CD14-positive monocyte (primary cell): ENCODE results near the gene RFLNA. TPM values are rescaled to one million over a fixed set of nuclear protein-coding genes. Genes with fewer than 3 reads are reported as not detected.

Source experiments
- DNase-seq, 3 donors: peaks; one replicate each; pipeline ENCODE4 v3.0.0-alpha.2; 2011 to 2022
- H2AFZ ChIP-seq: 2 replicates; pipeline ENCODE4 v1.6.0; 2012; ENCODE audit warnings: mild to moderate bottlenecking, low read depth, low read length, inconsistent platforms; ENCODE audit not compliant: insufficient read depth, poor library complexity, severe bottlenecking
- H3K27ac ChIP-seq, 2 donors: 1 replicate in 1 of 2; 2 replicates in 1 of 2; pipeline ENCODE4 v1.5.1; 2012 to 2013; ENCODE audit warnings: low read length in 2 of 2, control low read depth in 1 of 2, inconsistent platforms in 1 of 2, low read depth in 1 of 2, mild to moderate bottlenecking in 1 of 2
- H3K27me3 ChIP-seq, 2 donors: one replicate each; pipeline versions ENCODE4 v1.6.0 to v1.6.1; 2011 to 2013; ENCODE audit warnings: low read length in 2 of 2; ENCODE audit not compliant: control insufficient read depth in 2 of 2, insufficient read depth in 2 of 2
- H3K36me3 ChIP-seq, 2 donors: replicated peaks in 1 of 2; 1 replicate in 1 of 2; 2 replicates in 1 of 2; pipeline versions ENCODE4 v1.5.1 to v1.6.1; 2012 to 2013; ENCODE audit warnings: low read length in 2 of 2, control low read depth in 1 of 2, inconsistent platforms in 1 of 2, mild to moderate bottlenecking in 1 of 2; ENCODE audit not compliant: insufficient read depth in 2 of 2, control insufficient read depth in 1 of 2
- H3K4me1 ChIP-seq, 2 donors: 1 replicate in 1 of 2; 2 replicates in 1 of 2; pipeline versions ENCODE4 v1.5.1 to v1.6.1; 2012 to 2013; ENCODE audit warnings: low read length in 2 of 2, control low read depth in 1 of 2, inconsistent platforms in 1 of 2, mild to moderate bottlenecking in 1 of 2, moderate library complexity in 1 of 2; ENCODE audit not compliant: insufficient read depth in 2 of 2, control insufficient read depth in 1 of 2
- H3K4me2 ChIP-seq: replicated peaks from 2 replicates; pipeline ENCODE3; 2012; ENCODE audit warnings: low read length, moderate library complexity, mild to moderate bottlenecking; ENCODE audit not compliant: poor library complexity, severe bottlenecking; ENCODE audit errors: extremely low read depth
- H3K4me3 ChIP-seq, 3 experiments: fragments of 200-600 bp in 1 of 3; sonication (generic) in 1 of 3; replicated peaks in 1 of 3; 1 replicate in 2 of 3; 2 replicates in 1 of 3; pipeline ENCODE4 v1.5.1; 2011 to 2013; ENCODE audit warnings: low read length in 3 of 3, mild to moderate bottlenecking in 3 of 3, control low read depth in 2 of 3, low read depth in 2 of 3, inconsistent platforms in 1 of 3, moderate library complexity in 1 of 3
- H3K79me2 ChIP-seq: 2 replicates; pipeline ENCODE4 v1.6.0; 2012; ENCODE audit warnings: mild to moderate bottlenecking, control low read depth, inconsistent platforms, low read length, moderate library complexity; ENCODE audit not compliant: insufficient read depth
- H3K9ac ChIP-seq: 2 replicates; pipeline ENCODE4 v1.6.0; 2017; ENCODE audit warnings: low read length, mild to moderate bottlenecking; ENCODE audit not compliant: insufficient read depth, poor library complexity, severe bottlenecking
- H3K9me3 ChIP-seq, 2 donors: replicated peaks in 1 of 2; 1 replicate in 1 of 2; 2 replicates in 1 of 2; pipeline versions ENCODE4 v1.5.1 to v1.6.1; 2012 to 2013; ENCODE audit warnings: low read length in 2 of 2, control low read depth in 1 of 2; ENCODE audit not compliant: control insufficient read depth in 1 of 2, insufficient read depth in 1 of 2
- H4K20me1 ChIP-seq: 2 replicates; pipeline ENCODE4 v1.6.0; 2012; ENCODE audit warnings: mild to moderate bottlenecking, low read length, control low read depth, moderate library complexity; ENCODE audit not compliant: insufficient read depth
- H3K27ac Mint-ChIP-seq, 7 donors: one replicate each; pipeline ENCODE4 v1.8.0; 2020; ENCODE audit warnings: mild to moderate bottlenecking in 7 of 7, mixed read lengths in 7 of 7, moderate library complexity in 6 of 7, inconsistent platforms in 2 of 7
- H3K27me3 Mint-ChIP-seq, 3 donors: one replicate each; pipeline ENCODE4 v1.8.0; 2021 to 2022; ENCODE audit warnings: low read depth in 3 of 3, mild to moderate bottlenecking in 3 of 3, mixed read lengths in 3 of 3, moderate library complexity in 3 of 3, inconsistent platforms in 1 of 3
- H3K36me3 Mint-ChIP-seq, 2 donors: one replicate each; pipeline ENCODE4 v1.8.0; 2020; ENCODE audit warnings: mixed read lengths in 2 of 2, inconsistent platforms in 1 of 2, mild to moderate bottlenecking in 1 of 2
- H3K4me1 Mint-ChIP-seq: one replicate; pipeline ENCODE4 v1.8.0; 2020; ENCODE audit warnings: mild to moderate bottlenecking, mixed read lengths
- H3K4me3 Mint-ChIP-seq, 2 donors: one replicate each; pipeline ENCODE4 v1.8.0; 2020; ENCODE audit warnings: mild to moderate bottlenecking in 2 of 2, mixed read lengths in 2 of 2, moderate library complexity in 1 of 2
- H3K9me3 Mint-ChIP-seq, 7 donors: one replicate each; pipeline ENCODE4 v1.8.0; 2020 to 2022; ENCODE audit warnings: mixed read lengths in 7 of 7, mild to moderate bottlenecking in 6 of 7, moderate library complexity in 6 of 7, inconsistent platforms in 2 of 7
- WGBS: methylation state at CpG from one replicate; pipeline ENCODE4 v1.1.5; 2013; ENCODE audit warnings: missing lambda C conversion rate; ENCODE audit not compliant: insufficient coverage; 5-methylcytosine and 5-hydroxymethylcytosine counted together
- intact Hi-C, 2 donors: fragments of 100-400 bp; cut with micrococcal nuclease; formaldehyde crosslinking; loops; one replicate each; pipeline versions ENCODE4 v1.15.0 to v1.15.1; 2023
- polyA plus RNA-seq, 3 donors: library from polyadenylated mRNA; depleted of rRNA in 1 of 3; unstranded in 2 of 3; stranded (reverse) in 1 of 3; fragments of 300-500 nt in 2 of 3; fragments of >200 nt in 1 of 3; fragmentation: Illumina TruSeq in 2 of 3; gene quantifications; 1 replicate in 2 of 3; 2 replicates in 1 of 3; pipeline ENCODE4 v1.2.3, GENCODE V29; 2012 to 2021
- TF ChIP-seq, protein P1 (sequence below): fragments of 200-600 bp; IDR thresholded peaks from one replicate; pipeline ENCODE4 v1.8.0; 2022; ENCODE audit warnings: antibody characterized with exemption, mild to moderate bottlenecking

Gene RFLNA
- polyA plus RNA-seq, 3 donors, result not detected

- Histone ChIP-seq H3K9ac (no peak overlapping the region), H2AFZ (no peak overlapping the region), H3K79me2 (no peaks in the 10 kb centered on the region), H4K20me1 (peaks cover 99% of the 10 kb centered on the region), H3K27ac (peak overlapping the region in 1 of 2 donors; percentile 15), H3K9me3 (no peaks in the 10 kb centered on the region), H3K36me3 (peaks cover 95 to 100% of the 10 kb centered on the region in 2 donors), H3K4me3 (no peak overlapping the region), H3K27me3 (no peaks in the 10 kb centered on the region), H3K4me1 (no peaks in the 10 kb centered on the region), H3K4me2 (no peak overlapping the region)
- WGBS, result 20% methylated on average over 9 of the region's 9 CpGs
- Mint-ChIP-seq H3K9me3 (no peaks in the 10 kb centered on the region), H3K27me3 (no peaks in the 10 kb centered on the region), H3K27ac (peak overlapping the region in 4 of 7 donors; percentile 14 to 42 (median 26)), H3K4me1 (peaks cover 4% of the 10 kb centered on the region), H3K36me3 (peaks cover 75 to 97% of the 10 kb centered on the region in 2 donors), H3K4me3 (no peak overlapping the region)
- intact Hi-C loops, result no loop called here
- TF ChIP-seq, protein P1, sequence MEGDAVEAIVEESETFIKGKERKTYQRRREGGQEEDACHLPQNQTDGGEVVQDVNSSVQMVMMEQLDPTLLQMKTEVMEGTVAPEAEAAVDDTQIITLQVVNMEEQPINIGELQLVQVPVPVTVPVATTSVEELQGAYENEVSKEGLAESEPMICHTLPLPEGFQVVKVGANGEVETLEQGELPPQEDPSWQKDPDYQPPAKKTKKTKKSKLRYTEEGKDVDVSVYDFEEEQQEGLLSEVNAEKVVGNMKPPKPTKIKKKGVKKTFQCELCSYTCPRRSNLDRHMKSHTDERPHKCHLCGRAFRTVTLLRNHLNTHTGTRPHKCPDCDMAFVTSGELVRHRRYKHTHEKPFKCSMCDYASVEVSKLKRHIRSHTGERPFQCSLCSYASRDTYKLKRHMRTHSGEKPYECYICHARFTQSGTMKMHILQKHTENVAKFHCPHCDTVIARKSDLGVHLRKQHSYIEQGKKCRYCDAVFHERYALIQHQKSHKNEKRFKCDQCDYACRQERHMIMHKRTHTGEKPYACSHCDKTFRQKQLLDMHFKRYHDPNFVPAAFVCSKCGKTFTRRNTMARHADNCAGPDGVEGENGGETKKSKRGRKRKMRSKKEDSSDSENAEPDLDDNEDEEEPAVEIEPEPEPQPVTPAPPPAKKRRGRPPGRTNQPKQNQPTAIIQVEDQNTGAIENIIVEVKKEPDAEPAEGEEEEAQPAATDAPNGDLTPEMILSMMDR, result no peak
- DNase-seq, result peak; percentile 12 to 77 (median 57)
Observed at GRCh38 chr12:124352839-124353238, 57.9 kb downstream of the RFLNA start.

DNA sequence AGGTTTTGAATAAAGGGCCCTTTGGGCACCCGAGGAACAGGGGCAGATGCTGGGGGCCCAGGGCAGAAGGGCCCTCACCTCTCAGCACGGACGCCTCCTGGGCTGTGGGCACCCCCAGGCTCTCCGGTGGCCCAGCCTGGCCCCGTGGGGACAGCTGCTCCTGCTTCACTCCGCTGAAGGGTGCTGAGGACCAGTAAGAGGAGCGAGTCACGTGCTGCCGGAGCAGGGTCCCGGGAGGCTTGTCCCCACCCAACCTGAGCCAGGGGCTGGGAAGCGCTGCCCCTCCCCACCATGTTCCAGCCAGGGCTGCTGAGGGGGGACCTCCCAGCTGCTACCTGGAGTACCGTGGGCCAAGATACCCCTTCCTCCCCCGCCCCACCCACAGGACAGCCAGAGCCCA is 59.5 kb downstream of the RFLNA start:
- Mint-ChIP-seq H3K9me3 (no peaks in the 10 kb centered on the region), H3K36me3 (peaks cover 79 to 97% of the 10 kb centered on the region in 2 donors), H3K27me3 (no peaks in the 10 kb centered on the region), H3K4me3 (no peak overlapping the region), H3K4me1 (peaks cover 4% of the 10 kb centered on the region), H3K27ac (no peak overlapping the region)
- H2AFZ ChIP-seq, result no peak overlapping the region
- no peak overlapping the region for H3K9ac ChIP-seq
- H3K9me3 ChIP-seq, result no peaks in the 10 kb centered on the region
- no peak overlapping the region for H3K27ac ChIP-seq
- H3K4me1 ChIP-seq, result no peaks in the 10 kb centered on the region
- no peak overlapping the region for H3K4me3 ChIP-seq
- peaks cover 95 to 100% of the 10 kb centered on the region in 2 donors for H3K36me3 ChIP-seq
- H3K79me2 ChIP-seq, result no peaks in the 10 kb centered on the region
- TF ChIP-seq, protein P1, result no peak
- no peak for DNase-seq
- 81% methylated on average over 10 of the region's 13 CpGs for WGBS
- peaks cover 99% of the 10 kb centered on the region for H4K20me1 ChIP-seq
- no peak overlapping the region for H3K4me2 ChIP-seq
- no peaks in the 10 kb centered on the region for H3K27me3 ChIP-seq
- intact Hi-C loops, result no loop called here
